Measurements from ENCODE around the gene CTSO.

CTSO gene

GRCh38 chr4:155959417-155959816, 5.8 kb upstream of the CTSO start:
- Histone ChIP-seq H3K4me3 (ENCODE audit: low read length, poor library complexity, severe bottlenecking) (no peak overlapping the region), H3K27me3 (ENCODE audit: insufficient read depth, low read length, poor library complexity, severe bottlenecking) (peaks cover 26% of the 10 kb centered on the region), H3K9me3 (ENCODE audit: insufficient read depth, low read depth, low read length) (no peaks in the 10 kb centered on the region), H3K4me1 (ENCODE audit: insufficient read depth, low read length, poor library complexity, severe bottlenecking) (no peaks in the 10 kb centered on the region), H2AFZ (ENCODE audit: low read length) (no peak overlapping the region), H3K9ac (ENCODE audit: low read depth, low read length, poor library complexity, severe bottlenecking) (no peak overlapping the region), H3F3A (ENCODE audit: low read depth) (no peaks in the 10 kb centered on the region), H3K36me3 (ENCODE audit: insufficient read depth, low read length) (no peaks in the 10 kb centered on the region), H3K79me2 (ENCODE audit: insufficient read depth, low read length) (no peaks in the 10 kb centered on the region), H3K4me2 (ENCODE audit: low read depth, low read length, poor library complexity, severe bottlenecking) (no peak overlapping the region), H4K20me1 (ENCODE audit: insufficient read depth, low read length, poor library complexity, severe bottlenecking) (no peaks in the 10 kb centered on the region), H3K9me2 (replicated peaks; ENCODE audit: low read depth, low read length) (no peaks in the 10 kb centered on the region)
- TF ChIP-seq, protein P1, sequence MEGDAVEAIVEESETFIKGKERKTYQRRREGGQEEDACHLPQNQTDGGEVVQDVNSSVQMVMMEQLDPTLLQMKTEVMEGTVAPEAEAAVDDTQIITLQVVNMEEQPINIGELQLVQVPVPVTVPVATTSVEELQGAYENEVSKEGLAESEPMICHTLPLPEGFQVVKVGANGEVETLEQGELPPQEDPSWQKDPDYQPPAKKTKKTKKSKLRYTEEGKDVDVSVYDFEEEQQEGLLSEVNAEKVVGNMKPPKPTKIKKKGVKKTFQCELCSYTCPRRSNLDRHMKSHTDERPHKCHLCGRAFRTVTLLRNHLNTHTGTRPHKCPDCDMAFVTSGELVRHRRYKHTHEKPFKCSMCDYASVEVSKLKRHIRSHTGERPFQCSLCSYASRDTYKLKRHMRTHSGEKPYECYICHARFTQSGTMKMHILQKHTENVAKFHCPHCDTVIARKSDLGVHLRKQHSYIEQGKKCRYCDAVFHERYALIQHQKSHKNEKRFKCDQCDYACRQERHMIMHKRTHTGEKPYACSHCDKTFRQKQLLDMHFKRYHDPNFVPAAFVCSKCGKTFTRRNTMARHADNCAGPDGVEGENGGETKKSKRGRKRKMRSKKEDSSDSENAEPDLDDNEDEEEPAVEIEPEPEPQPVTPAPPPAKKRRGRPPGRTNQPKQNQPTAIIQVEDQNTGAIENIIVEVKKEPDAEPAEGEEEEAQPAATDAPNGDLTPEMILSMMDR (conservative IDR thresholded peaks at IDR 0.05; ENCODE audit: low read length): no peak
- TF ChIP-seq EZH2phosphoT487 (IDR thresholded peaks at IDR 0.05; ENCODE audit: borderline replicate concordance): no peak

GRCh38 chr4:155956461-155956860, 2.8 kb upstream of the CTSO start:
- no peaks in the 10 kb centered on the region for H3F3A ChIP-seq (ENCODE audit: low read depth)
- H2AFZ ChIP-seq (ENCODE audit: low read length): no peak overlapping the region
- H3K4me2 ChIP-seq (ENCODE audit: low read depth, low read length, poor library complexity, severe bottlenecking): no peak overlapping the region
- H3K9ac ChIP-seq (ENCODE audit: low read depth, low read length, poor library complexity, severe bottlenecking): no peak overlapping the region
- TF ChIP-seq EZH2phosphoT487 (IDR thresholded peaks at IDR 0.05; ENCODE audit: borderline replicate concordance): no peak
- TF ChIP-seq, protein P1 (conservative IDR thresholded peaks at IDR 0.05; ENCODE audit: low read length): no peak
- H3K79me2 ChIP-seq (ENCODE audit: insufficient read depth, low read length): no peaks in the 10 kb centered on the region
- H3K9me2 ChIP-seq (replicated peaks; ENCODE audit: low read depth, low read length): no peaks in the 10 kb centered on the region
- H3K36me3 ChIP-seq (ENCODE audit: insufficient read depth, low read length): no peaks in the 10 kb centered on the region
- H3K4me1 ChIP-seq (ENCODE audit: insufficient read depth, low read length, poor library complexity, severe bottlenecking): no peaks in the 10 kb centered on the region
- no peak overlapping the region for H3K4me3 ChIP-seq (ENCODE audit: low read length, poor library complexity, severe bottlenecking)
- H3K27me3 ChIP-seq (ENCODE audit: insufficient read depth, low read length, poor library complexity, severe bottlenecking): peaks cover 26% of the 10 kb centered on the region
- no peaks in the 10 kb centered on the region for H3K9me3 ChIP-seq (ENCODE audit: insufficient read depth, low read depth, low read length)
- H4K20me1 ChIP-seq (ENCODE audit: insufficient read depth, low read length, poor library complexity, severe bottlenecking): no peaks in the 10 kb centered on the region

- H3K36me3 ChIP-seq (ENCODE audit: insufficient read depth, low read length): no peaks in the 10 kb centered on the region
- H3K4me3 ChIP-seq (ENCODE audit: low read length, poor library complexity, severe bottlenecking): no peak overlapping the region
- H3K4me2 ChIP-seq (ENCODE audit: low read depth, low read length, poor library complexity, severe bottlenecking): no peak overlapping the region
- no peaks in the 10 kb centered on the region for H3K4me1 ChIP-seq (ENCODE audit: insufficient read depth, low read length, poor library complexity, severe bottlenecking)
- H3K9me3 ChIP-seq (ENCODE audit: insufficient read depth, low read depth, low read length): no peaks in the 10 kb centered on the region
- no peak overlapping the region for H3K9ac ChIP-seq (ENCODE audit: low read depth, low read length, poor library complexity, severe bottlenecking)
- no peak for TF ChIP-seq EZH2phosphoT487 (IDR thresholded peaks at IDR 0.05; ENCODE audit: borderline replicate concordance)
- TF ChIP-seq, protein P1 (conservative IDR thresholded peaks at IDR 0.05; ENCODE audit: low read length): no peak
- no peaks in the 10 kb centered on the region for H3K9me2 ChIP-seq (replicated peaks; ENCODE audit: low read depth, low read length)
- no peaks in the 10 kb centered on the region for H3K79me2 ChIP-seq (ENCODE audit: insufficient read depth, low read length)
- peaks cover 26% of the 10 kb centered on the region for H3K27me3 ChIP-seq (ENCODE audit: insufficient read depth, low read length, poor library complexity, severe bottlenecking)
- H4K20me1 ChIP-seq (ENCODE audit: insufficient read depth, low read length, poor library complexity, severe bottlenecking): no peaks in the 10 kb centered on the region
- no peak overlapping the region for H2AFZ ChIP-seq (ENCODE audit: low read length)
- no peaks in the 10 kb centered on the region for H3F3A ChIP-seq (ENCODE audit: low read depth)
These were observed 1.3 kb upstream of the CTSO start for GRCh38 chr4:155954939-155955338.

Data from Loucy (cell line).